AG10803 (cell line): ENCODE measurements around the gene WAPL.
A peak's percentile ranks its signal among the peaks of the same experiment; 100 is the strongest.
"Not testable (repeated sequence)": the region's sequence is repeated elsewhere in the genome, so short reads cannot be mapped to it uniquely, and the experiment has no call there.

Experiments used
- DNase-seq: peaks from one replicate; pipeline ENCODE4 v3.0.0; 2010; ENCODE audit warnings: low read depth
- H3K4me3 ChIP-seq: 2 replicates; pipeline ENCODE4 v1.5.1; 2011; ENCODE audit warnings: mild to moderate bottlenecking, low read length, control low read depth
- TF ChIP-seq, protein P1 (sequence below): conservative IDR thresholded peaks from 2 replicates; pipeline ENCODE4 v1.5.1; 2011; ENCODE audit warnings: mild to moderate bottlenecking, low read length, control low read depth, inconsistent platforms

WAPL gene, protein sequence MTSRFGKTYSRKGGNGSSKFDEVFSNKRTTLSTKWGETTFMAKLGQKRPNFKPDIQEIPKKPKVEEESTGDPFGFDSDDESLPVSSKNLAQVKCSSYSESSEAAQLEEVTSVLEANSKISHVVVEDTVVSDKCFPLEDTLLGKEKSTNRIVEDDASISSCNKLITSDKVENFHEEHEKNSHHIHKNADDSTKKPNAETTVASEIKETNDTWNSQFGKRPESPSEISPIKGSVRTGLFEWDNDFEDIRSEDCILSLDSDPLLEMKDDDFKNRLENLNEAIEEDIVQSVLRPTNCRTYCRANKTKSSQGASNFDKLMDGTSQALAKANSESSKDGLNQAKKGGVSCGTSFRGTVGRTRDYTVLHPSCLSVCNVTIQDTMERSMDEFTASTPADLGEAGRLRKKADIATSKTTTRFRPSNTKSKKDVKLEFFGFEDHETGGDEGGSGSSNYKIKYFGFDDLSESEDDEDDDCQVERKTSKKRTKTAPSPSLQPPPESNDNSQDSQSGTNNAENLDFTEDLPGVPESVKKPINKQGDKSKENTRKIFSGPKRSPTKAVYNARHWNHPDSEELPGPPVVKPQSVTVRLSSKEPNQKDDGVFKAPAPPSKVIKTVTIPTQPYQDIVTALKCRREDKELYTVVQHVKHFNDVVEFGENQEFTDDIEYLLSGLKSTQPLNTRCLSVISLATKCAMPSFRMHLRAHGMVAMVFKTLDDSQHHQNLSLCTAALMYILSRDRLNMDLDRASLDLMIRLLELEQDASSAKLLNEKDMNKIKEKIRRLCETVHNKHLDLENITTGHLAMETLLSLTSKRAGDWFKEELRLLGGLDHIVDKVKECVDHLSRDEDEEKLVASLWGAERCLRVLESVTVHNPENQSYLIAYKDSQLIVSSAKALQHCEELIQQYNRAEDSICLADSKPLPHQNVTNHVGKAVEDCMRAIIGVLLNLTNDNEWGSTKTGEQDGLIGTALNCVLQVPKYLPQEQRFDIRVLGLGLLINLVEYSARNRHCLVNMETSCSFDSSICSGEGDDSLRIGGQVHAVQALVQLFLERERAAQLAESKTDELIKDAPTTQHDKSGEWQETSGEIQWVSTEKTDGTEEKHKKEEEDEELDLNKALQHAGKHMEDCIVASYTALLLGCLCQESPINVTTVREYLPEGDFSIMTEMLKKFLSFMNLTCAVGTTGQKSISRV (N-terminal part only)

DNA sequence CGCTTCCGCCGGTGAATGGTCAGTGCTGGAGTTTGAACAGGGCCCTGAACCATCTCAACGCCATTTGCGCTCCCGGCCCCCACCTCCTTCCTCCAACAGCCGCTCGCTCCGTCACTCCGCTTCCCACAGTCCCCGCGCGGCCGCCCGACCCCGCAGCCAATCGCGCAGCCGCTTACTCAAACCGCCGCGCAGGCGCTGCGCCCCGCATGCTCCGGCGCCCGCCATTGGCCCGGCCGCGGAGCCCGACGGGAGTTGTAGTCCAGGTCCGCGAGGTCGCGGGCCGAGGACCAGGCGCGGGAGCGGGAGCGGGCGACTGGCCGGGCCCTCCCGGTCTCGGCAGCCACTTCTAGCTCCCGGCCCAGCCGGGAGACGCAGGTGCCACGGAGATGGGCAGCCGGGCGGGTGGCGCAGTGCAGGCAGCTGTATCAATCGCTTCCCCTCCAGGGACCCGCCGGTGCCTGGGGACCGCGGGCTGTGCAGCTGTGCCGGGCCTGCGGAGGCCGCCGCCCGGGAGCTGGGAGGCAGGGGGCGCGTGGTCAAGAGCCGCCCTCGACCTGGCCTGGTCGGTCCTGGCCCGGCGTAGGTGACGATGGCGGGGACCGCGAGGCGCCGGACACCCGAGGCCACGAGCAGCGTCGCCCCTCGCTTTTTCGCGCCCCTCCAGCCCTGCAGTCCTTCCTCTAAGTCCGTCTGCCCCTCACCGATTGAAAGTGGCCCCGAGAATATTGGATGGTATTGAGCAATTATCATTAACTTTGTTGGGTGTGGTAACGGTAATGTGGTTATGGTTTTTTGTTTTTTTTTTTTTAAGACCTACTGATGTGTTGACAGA is at the start of gene WAPL:
TSS of gene WAPL (minus strand) at position 115 of the 832 bp plus-strand sequence. CDS start 3,723 bp downstream, outside the sequence.
- peak; percentile 91 for DNase-seq
- TF ChIP-seq, protein P1, sequence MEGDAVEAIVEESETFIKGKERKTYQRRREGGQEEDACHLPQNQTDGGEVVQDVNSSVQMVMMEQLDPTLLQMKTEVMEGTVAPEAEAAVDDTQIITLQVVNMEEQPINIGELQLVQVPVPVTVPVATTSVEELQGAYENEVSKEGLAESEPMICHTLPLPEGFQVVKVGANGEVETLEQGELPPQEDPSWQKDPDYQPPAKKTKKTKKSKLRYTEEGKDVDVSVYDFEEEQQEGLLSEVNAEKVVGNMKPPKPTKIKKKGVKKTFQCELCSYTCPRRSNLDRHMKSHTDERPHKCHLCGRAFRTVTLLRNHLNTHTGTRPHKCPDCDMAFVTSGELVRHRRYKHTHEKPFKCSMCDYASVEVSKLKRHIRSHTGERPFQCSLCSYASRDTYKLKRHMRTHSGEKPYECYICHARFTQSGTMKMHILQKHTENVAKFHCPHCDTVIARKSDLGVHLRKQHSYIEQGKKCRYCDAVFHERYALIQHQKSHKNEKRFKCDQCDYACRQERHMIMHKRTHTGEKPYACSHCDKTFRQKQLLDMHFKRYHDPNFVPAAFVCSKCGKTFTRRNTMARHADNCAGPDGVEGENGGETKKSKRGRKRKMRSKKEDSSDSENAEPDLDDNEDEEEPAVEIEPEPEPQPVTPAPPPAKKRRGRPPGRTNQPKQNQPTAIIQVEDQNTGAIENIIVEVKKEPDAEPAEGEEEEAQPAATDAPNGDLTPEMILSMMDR, result no peak
- H3K4me3 ChIP-seq, result peak within 1 kb of the TSS; percentile 81

DNA sequence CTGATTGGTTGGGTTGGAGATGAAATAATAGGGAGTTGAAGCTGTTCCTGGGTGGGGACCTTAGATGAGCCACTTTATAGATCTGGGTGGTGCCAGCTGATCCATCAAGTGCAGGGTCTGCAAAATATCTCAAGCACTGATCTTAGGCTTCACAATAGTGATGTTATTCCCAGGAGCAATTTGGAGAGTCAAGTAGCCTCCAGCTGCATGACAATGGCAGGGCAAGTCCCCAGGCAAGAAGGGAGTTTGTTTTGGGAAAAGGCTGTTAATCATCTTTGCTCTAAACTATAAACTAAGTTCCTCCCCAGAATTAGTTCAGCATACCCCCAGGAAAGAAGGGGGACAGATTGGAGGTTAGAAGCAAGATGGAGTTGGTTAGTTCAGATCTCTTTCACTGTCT is 47.7 kb upstream of the WAPL start:
- no peak for DNase-seq
- no peak overlapping the region for H3K4me3 ChIP-seq
- TF ChIP-seq, protein P1, result no peak

DNA sequence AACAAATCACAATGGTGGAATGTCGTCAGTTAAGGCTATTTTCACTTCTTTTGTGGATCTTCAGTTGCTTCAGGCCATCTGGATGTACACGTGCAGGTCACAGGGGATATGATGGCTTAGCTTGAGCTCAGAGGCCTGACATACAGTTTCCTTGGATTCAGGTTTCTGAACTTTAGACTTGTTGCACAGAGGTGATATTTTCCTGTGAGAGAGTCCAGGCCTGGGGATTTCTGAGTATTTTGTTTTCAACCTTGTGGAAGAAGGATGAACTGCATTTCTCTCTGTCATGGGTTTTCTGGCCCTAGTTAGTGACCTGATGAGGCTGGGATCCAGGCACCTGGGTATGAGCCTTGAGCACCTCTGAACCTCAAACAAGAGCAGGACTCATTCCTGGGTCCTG is 44.9 kb upstream of the WAPL start:
- not testable (repeated sequence) for DNase-seq, H3K4me3 ChIP-seq

DNA sequence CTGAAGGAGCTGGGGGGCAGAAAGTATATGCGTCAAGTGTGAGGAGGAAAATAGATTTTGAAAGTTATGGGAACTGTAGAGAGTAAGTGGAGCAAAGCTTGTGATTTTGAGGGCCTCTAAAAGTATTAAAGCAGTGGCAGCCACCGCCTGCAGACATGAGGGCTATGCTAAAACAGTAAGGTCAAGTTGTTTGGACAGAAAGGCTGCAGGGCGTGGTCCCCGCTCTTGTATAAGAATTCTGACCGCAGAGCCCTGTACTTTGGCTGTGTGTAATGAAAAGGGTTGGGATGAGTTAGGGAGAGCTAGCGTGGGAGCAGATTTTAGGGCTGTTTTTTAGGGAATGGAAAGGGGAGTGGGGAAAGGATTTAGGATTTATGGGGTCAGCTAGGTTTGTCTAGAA is 41.7 kb upstream of the WAPL start:
- not testable (repeated sequence) for H3K4me3 ChIP-seq, DNase-seq

DNA sequence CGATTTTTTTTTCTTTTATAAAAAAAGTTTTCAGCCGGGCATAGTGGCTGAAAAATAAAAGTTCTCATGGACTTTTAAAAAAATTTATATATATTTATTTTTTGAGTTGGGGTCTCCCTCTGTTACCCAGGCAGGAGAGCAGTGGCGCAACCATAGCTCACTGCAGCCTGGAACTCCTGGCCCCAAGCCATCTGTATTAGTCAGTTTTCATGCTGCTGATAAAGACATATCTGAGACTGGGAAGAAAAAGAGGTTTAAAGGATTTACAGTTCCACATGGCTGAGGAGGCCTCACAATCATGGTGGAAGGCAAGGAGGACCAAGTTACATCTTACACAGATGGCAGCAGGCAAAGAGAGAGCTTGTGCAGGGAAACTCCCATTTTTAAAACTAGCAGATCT is 37.1 kb upstream of the WAPL start:
- DNase-seq, H3K4me3 ChIP-seq: not testable (repeated sequence)

DNA sequence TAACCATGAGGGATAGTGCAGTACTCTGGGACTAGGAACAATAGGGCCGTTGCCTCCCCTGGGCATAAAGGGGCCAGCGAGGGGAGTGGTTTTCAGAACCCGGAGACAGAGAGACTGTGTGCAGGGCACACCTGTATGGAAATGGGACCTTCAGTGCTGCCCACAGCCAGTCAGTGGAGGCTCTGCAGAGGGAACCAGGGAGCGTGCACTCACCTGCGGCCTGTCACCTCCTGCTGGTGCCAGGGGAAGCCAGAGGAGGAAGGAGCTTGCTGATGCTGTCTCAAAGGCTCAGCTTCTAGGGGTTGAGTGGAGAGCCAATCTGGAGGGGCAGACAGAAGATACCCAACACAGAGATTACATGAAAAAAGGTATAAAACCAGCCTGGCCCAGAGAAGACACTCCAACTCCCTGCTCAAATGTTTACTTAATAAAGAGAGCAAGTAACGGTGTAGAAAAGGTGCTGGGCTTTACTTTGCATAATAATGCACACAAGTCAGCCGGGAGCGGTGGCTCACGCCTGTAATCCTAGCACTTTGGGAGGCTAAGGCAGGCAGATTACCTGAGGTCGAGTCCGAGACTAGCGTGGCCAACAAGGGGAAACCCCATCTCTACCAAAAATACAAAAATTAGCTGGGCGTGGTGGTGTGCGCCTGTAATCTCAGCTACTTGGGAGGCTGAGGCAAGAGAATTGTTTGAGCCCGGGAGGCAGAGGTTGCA is 35.5 kb upstream of the WAPL start:
- H3K4me3 ChIP-seq, result no peak overlapping the region
- no peak for DNase-seq
- TF ChIP-seq, protein P1, result no peak

DNA sequence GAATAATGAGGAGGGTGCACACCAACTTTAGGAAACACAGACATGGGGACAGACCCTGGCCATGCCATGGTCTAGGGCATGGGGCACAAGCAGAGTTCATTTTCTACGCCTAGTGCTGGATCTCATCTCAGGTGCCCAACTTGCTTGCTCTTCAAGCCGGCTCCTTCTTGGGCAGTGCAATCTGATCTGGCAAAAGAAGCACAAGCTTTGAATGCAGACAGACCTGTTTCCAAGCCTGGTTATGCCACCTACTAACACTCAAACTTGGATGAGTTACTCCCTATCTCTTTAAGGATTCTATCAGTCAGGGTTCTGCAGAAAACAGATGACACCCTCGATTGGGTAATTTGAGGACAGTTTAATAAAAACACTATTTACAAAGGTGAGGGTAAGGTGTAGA is 34.9 kb upstream of the WAPL start:
- TF ChIP-seq, protein P1, result no peak
- no peak for DNase-seq
- no peak overlapping the region for H3K4me3 ChIP-seq
